ENCODE results near the gene GPATCH4.

DNA sequence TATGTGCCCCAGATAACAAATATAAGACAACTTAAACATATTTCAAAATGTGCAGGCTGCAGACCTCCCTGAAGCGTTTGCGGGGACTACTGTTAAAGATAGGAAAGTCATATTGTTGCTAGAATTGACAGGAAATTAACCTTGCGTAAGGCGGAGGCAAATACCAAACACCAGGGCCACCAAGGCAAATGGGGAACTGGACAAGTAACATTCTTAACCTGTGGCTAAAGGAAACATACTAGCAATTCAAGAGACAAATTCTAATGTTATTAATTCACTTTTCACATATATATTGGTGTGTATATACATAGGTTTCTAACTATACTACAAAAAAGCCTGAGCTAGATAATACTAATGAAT lies 24.8 kb upstream of the GPATCH4 start:
- TF ChIP-seq, protein P1, sequence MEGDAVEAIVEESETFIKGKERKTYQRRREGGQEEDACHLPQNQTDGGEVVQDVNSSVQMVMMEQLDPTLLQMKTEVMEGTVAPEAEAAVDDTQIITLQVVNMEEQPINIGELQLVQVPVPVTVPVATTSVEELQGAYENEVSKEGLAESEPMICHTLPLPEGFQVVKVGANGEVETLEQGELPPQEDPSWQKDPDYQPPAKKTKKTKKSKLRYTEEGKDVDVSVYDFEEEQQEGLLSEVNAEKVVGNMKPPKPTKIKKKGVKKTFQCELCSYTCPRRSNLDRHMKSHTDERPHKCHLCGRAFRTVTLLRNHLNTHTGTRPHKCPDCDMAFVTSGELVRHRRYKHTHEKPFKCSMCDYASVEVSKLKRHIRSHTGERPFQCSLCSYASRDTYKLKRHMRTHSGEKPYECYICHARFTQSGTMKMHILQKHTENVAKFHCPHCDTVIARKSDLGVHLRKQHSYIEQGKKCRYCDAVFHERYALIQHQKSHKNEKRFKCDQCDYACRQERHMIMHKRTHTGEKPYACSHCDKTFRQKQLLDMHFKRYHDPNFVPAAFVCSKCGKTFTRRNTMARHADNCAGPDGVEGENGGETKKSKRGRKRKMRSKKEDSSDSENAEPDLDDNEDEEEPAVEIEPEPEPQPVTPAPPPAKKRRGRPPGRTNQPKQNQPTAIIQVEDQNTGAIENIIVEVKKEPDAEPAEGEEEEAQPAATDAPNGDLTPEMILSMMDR (IDR thresholded peaks at IDR 0.05), result peak in 1 of 5 experiments; percentile 12
- TF ChIP-seq EP300 (IDR thresholded peaks at IDR 0.05), result no peak
